ENCODE measurements around the gene DUS1L.
A peak's percentile ranks its signal among the peaks of the same experiment; 100 is the strongest.

The DUS1L gene

DNA sequence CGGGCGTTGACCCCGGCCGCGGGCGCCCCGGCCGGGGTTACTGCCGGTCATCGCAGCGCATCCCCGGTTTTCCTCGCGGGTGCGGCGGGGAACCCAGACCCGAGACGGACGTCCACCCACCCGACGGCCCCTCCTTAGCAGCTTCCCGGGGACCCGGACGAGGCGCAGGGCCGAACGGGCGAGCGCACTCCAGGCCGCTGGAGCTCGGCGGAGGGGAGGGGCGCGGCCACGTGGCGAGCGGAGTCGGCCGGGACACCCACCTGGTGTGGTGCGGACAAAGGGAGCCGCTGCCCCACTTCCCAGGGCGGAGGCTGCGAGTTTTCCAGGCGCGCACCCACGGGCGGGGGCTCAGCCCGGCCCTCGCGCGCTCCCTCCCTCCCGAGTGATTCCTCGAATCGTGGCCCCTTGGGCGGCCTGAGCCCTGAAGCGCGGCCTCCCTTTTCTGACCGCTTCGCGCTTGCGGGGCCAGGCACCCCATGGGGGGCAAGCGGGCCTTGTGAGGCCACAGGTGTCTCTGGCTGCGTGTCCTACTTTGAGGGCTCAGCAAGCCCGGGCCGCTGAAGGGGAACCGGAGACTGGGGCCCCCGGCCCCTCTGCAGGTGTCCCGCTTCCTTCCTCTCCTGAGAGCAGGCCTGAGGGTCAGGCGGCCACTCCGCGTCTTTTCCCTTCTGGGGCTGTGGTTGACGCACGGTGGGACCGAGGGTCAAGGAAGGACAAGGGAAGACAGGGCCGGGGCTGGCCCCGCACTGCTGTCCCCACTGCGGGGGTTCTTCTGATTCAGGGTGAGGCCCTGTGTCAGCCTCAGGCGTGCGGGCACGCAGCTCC is 33.5 kb upstream of the DUS1L start:
- peak overlapping the region; percentile 81 for H3K4me3 ChIP-seq (ENCODE audit: low read length)
- no peaks in the 10 kb centered on the region for H3K27me3 ChIP-seq (ENCODE audit: control insufficient read depth, insufficient read depth, low read length)
- no peaks in the 10 kb centered on the region for H3K9me3 ChIP-seq (replicated peaks; ENCODE audit: low read length)
- peaks cover 13% of the 10 kb centered on the region for H3K36me3 ChIP-seq (ENCODE audit: insufficient read depth, low read length)
- peak overlapping the region; percentile 97 for H3K4me2 ChIP-seq (ENCODE audit: low read length)
- peak overlapping the region; percentile 83 for H3K9ac ChIP-seq (ENCODE audit: low read depth, low read length)
- peaks cover 26% of the 10 kb centered on the region for H3K4me1 ChIP-seq (ENCODE audit: control insufficient read depth, insufficient read depth, low read length)

DNA sequence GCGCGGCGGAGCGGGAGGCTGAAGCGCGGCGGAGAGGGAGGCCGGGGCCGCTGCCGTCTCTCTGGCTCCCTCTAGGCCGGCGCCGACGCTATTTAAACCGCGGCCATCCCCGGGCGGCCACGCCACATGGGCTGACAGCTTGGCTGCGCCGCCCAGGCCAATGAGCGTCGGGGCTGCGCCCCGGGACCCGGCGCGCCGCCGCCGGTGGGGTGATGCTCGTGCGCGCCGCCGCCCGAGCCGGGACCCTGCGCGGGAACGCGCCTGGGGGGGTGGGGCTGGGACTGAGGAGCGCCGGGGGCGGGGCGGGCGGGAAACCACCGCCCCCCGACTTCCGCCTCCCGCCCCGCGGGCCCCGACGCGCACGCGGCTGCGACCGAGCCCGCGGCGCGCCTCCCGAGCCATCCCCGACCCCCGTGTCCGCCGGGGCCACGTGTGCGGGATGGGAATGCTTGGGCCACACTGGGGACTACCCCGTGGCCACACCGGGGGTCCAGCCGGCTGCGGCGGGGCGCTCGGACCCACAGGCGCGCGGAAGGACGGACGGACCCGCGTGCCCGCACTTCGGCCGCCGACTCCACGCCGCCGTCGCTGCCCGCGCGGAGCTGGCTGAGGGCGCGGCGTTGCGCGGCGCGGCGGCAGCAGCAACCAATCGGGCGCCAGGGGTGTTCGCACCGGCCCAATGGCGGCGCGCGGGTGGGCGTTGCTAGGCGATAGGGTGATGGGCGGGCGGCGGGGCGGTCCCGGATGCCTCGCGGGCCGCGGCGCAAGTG is 32.8 kb upstream of the DUS1L start, which contains the start of gene FASN:
TSS of gene FASN (minus strand) at position 68 of the 770 bp plus-strand sequence. CDS start 1,791 bp downstream, outside the sequence.
- peak within 1 kb of the TSS; percentile 85 for H3K4me3 ChIP-seq (ENCODE audit: low read length)
- H3K27me3 ChIP-seq (ENCODE audit: control insufficient read depth, insufficient read depth, low read length): no peaks in the 10 kb centered on the region
- H3K4me2 ChIP-seq (ENCODE audit: low read length): peak within 1 kb of the TSS; percentile 99
- peaks cover 18% of the 10 kb centered on the region for H3K36me3 ChIP-seq (ENCODE audit: insufficient read depth, low read length)
- peak within 1 kb of the TSS; percentile 97 for H3K9ac ChIP-seq (ENCODE audit: low read depth, low read length)
- no peaks in the 10 kb centered on the region for H3K9me3 ChIP-seq (replicated peaks; ENCODE audit: low read length)
- H3K4me1 ChIP-seq (ENCODE audit: control insufficient read depth, insufficient read depth, low read length): peaks cover 26% of the 10 kb centered on the region

DNA sequence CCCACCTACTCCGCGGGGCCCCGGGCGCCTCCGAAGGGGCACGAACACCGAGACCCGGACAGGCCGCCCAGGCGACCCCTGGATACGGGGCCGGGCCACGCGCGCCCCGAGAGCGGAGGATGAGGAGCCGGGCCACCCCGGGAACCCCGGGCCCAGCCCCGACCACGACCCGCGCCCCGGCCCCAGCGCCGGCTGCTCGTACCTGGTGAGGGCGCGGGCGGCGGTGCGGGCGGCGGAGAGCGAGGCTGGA is 32.2 kb upstream of the DUS1L start:
- peak overlapping the region; percentile 85 for H3K4me3 ChIP-seq (ENCODE audit: low read length)

DNA sequence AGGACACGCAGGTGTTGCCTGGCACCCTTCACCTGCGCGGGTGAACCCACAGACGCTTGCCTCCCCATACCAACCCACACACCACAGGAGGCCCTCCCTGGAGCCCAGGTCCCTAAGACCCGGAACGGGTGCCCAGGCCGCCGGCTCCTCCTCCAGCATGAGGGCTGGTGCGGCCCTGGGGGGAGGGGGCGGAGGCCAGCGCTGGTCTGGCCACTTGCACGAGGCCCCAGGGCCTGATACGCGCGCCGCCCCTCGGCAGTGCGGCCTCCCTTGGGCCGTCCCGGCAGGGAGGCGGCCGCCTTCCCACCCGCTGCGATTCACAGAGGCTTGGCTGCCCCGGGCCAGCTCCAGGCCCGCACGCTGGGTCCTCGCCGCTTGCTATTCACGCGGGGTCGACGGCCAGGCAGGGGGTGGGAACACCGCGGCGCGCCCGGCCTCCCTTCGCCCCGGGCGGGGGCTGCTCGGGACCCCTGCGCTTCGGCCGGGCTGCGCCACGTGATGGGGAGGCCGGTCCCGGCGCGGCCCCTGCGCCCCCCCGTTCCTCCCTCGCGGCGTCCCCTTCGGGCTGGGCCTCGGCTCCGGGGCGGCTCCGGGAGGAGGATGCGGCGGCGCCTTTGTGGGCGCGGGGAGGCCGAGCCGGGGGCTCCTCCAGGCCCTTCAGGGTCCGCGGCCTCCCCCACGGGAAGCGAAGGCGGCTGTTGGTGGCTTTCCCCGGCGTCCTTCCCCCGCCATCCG is 31.7 kb upstream of the DUS1L start:
- no peaks in the 10 kb centered on the region for H3K27me3 ChIP-seq (ENCODE audit: control insufficient read depth, insufficient read depth, low read length)
- peak overlapping the region; percentile 99 for H3K4me2 ChIP-seq (ENCODE audit: low read length)
- H3K9ac ChIP-seq (ENCODE audit: low read depth, low read length): peak overlapping the region; percentile 97
- H3K4me1 ChIP-seq (ENCODE audit: control insufficient read depth, insufficient read depth, low read length): peaks cover 26% of the 10 kb centered on the region
- peaks cover 24% of the 10 kb centered on the region for H3K36me3 ChIP-seq (ENCODE audit: insufficient read depth, low read length)
- peak overlapping the region; percentile 85 for H3K4me3 ChIP-seq (ENCODE audit: low read length)
- no peaks in the 10 kb centered on the region for H3K9me3 ChIP-seq (replicated peaks; ENCODE audit: low read length)

More for the DNA sequence above, 32.2 kb upstream of the DUS1L start:
- Histone ChIP-seq H3K36me3 (ENCODE audit: insufficient read depth, low read length) (peaks cover 23% of the 10 kb centered on the region), H3K27me3 (ENCODE audit: control insufficient read depth, insufficient read depth, low read length) (no peaks in the 10 kb centered on the region), H3K4me1 (ENCODE audit: control insufficient read depth, insufficient read depth, low read length) (peaks cover 26% of the 10 kb centered on the region), H3K4me2 (ENCODE audit: low read length) (peak overlapping the region; percentile 99), H3K9me3 (replicated peaks; ENCODE audit: low read length) (no peaks in the 10 kb centered on the region), H3K9ac (ENCODE audit: low read depth, low read length) (peak overlapping the region; percentile 97)

DNA sequence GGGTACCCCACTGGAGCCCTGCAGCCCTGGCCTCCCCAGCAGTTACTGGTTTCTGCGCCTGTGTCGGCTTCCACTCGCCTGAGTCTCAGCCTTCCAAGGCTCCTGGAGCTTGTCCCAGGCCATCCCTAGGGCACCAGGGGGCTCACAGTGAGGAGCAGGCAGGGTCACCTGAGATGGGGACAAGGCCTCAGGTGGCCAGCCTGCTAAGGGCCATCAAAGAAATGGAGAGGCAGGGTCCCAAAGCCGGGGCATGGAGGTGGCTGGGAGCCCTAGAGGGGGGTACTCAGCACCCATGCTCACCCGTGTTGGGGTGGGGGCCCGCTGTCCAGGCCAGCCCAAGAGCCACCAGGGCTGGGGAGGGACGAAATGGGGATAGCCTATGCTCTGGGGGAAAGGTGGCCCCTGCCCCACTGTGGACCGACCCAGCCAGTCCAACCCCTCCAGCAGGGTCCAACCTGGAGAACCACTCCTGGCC is 31.1 kb upstream of the DUS1L start:
- H3K4me3 ChIP-seq (ENCODE audit: low read length): peak overlapping the region; percentile 85
- peak overlapping the region; percentile 97 for H3K9ac ChIP-seq (ENCODE audit: low read depth, low read length)
- H3K9me3 ChIP-seq (replicated peaks; ENCODE audit: low read length): no peaks in the 10 kb centered on the region
- peaks cover 26% of the 10 kb centered on the region for H3K4me1 ChIP-seq (ENCODE audit: control insufficient read depth, insufficient read depth, low read length)
- no peaks in the 10 kb centered on the region for H3K27me3 ChIP-seq (ENCODE audit: control insufficient read depth, insufficient read depth, low read length)
- peaks cover 30% of the 10 kb centered on the region for H3K36me3 ChIP-seq (ENCODE audit: insufficient read depth, low read length)
- peak overlapping the region; percentile 99 for H3K4me2 ChIP-seq (ENCODE audit: low read length)

DNA sequence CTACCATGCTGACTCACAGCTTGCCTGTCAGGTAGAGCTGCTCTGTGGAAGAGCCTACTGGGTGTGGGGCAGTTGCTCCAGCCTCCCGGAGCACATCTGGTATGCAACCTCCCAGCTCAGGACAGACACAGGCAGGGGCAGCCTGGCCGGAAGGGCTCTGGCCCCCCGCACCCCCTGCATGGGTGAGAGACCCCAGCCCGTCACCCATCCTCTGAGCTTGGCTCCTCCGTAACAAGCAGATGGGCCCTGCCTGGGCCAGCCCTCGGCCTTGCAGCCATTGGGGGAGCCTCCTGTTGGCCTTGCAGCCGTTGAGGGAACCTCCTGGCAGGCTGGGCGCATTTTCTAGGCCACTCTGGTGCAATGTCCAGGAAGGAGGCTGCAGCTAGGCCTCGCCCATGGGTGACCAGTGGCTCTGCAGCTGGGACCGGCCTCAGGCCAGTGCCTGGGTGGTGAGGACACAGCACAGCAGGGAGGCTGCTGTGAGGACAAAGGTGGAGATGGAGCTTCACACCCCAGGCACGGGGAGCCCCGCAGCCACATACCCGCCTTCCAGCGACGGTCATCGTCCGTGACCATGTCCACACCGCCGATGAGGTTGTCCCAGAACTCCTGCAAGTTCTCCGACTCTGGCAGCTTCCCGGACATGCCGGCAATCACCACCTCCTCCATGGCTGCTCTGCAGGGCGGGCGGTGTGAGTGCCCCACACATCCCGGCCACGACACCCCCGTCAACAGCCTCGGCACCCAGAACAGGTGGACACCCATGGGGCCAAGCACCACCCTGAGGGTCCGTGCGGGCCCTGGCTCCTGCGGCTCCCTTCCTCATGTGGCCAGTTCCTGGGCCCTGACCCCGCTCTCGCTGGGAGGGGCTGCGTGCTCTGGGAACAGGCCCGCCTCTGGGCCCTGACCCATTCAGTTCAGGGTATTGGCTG is 30.4 kb upstream of the DUS1L start:
- H3K27me3 ChIP-seq (ENCODE audit: control insufficient read depth, insufficient read depth, low read length): no peaks in the 10 kb centered on the region
- H3K4me1 ChIP-seq (ENCODE audit: control insufficient read depth, insufficient read depth, low read length): peaks cover 26% of the 10 kb centered on the region
- H3K4me2 ChIP-seq (ENCODE audit: low read length): peak overlapping the region; percentile 99
- peaks cover 37% of the 10 kb centered on the region for H3K36me3 ChIP-seq (ENCODE audit: insufficient read depth, low read length)
- peak overlapping the region; percentile 97 for H3K9ac ChIP-seq (ENCODE audit: low read depth, low read length)
- peak overlapping the region; percentile 85 for H3K4me3 ChIP-seq (ENCODE audit: low read length)
- H3K9me3 ChIP-seq (replicated peaks; ENCODE audit: low read length): no peaks in the 10 kb centered on the region

DNA sequence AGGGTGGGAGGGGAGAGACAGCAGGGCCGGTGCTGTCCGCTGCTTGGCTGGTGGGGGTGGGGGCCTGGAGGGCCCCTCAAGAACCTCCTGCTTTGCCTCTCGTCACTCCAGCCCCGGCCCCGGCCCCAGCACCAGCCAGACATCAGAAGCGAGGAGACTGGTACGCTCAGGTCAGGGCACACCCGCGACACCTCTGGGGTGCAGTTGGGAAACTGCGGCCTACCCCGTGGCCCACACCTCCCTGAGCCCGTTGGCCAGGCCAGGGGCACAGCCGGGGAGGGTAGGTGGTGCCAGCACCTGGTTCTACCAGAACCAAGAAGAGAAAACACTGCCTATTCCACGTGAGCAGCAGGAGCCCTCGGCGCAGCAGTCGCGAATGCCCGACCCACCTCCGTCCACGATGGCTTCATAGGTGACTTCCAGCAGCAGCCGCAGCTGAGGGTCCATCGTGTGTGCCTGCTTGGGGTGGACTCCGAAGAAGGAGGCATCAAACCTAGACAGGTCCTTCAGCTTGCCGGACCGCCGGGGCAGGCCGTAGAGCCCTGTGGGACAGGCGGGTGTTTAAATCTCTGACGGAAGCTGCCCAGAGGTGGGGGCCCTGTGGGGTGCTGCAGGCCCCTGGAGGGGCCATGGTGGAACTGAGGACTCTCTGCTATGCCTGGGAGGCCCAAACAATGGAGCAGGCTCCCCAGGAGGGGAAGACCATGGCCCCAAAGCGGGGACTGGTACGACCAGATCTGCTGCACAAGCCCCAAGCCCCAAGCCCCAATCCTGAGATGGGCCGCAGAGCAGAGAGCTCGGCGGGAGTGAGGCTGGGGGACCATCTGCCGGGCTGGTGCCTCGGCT is 29.6 kb upstream of the DUS1L start:
- Histone ChIP-seq H3K9me3 (replicated peaks; ENCODE audit: low read length) (no peaks in the 10 kb centered on the region), H3K27me3 (ENCODE audit: control insufficient read depth, insufficient read depth, low read length) (no peaks in the 10 kb centered on the region), H3K36me3 (ENCODE audit: insufficient read depth, low read length) (peaks cover 44% of the 10 kb centered on the region), H3K4me2 (ENCODE audit: low read length) (peak overlapping the region; percentile 99), H3K4me3 (ENCODE audit: low read length) (no peak overlapping the region), H3K4me1 (ENCODE audit: control insufficient read depth, insufficient read depth, low read length) (peaks cover 24% of the 10 kb centered on the region), H3K9ac (ENCODE audit: low read depth, low read length) (no peak overlapping the region)

DNA sequence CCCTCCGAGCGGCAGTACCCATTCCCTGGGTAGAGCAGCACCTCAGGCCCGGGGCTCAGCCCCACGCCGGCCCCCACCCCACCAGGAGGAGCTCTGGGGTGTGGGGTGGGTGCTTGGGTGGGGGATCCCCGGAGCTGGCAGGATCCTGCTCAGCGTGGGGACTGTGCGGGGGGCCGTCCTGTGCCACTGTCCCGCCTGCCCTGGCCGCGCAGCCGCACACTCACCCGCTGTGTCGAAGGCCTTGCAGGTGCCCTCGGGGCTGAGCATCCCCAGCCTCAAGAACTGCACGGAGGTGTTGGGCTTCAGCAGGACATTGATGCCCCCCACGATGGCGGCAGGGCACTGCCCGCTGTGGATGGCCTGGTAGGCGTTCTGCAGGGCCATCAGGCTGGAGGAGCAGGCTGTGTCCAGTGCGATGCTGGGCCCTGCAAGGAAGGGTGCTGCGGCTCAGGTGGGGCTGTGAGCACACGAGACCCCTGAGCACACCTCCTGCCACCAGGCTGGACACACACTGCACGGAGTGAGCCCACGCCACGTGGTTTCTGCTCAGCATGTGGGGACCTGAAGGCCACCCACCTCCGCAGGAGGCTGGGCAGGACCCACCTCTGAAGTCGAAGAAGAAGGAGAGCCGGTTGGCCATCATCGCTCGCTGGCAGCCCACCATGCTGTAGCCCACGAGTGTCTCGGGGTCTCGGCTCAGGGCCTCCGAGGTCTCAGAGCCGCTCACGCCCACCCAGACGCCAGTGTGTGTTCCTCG is 27.6 kb upstream of the DUS1L start:
- H3K36me3 ChIP-seq (ENCODE audit: insufficient read depth, low read length): peaks cover 64% of the 10 kb centered on the region
- H3K4me2 ChIP-seq (ENCODE audit: low read length): no peak overlapping the region
- H3K27me3 ChIP-seq (ENCODE audit: control insufficient read depth, insufficient read depth, low read length): no peaks in the 10 kb centered on the region
- no peaks in the 10 kb centered on the region for H3K9me3 ChIP-seq (replicated peaks; ENCODE audit: low read length)
- no peak overlapping the region for H3K9ac ChIP-seq (ENCODE audit: low read depth, low read length)
- H3K4me3 ChIP-seq (ENCODE audit: low read length): no peak overlapping the region
- H3K4me1 ChIP-seq (ENCODE audit: control insufficient read depth, insufficient read depth, low read length): peaks cover 13% of the 10 kb centered on the region

DNA sequence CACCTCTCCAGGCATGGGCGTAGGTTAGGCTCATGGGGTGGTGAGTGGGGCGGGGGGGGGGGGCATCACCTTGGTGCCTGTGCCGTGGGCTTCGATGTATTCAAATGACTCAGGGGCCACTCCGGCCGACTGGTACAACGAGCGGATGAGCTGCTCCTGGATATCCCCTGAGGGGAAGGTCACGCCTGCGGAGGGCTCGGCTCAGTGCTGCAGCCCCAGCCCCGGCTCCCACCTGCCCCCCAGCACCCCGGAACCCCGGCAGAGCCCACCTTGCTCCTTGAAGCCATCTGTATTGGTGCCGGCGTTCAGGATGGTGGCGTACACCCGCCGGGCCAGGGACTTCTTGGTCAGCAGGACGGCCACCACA is 27.0 kb upstream of the DUS1L start:
- Histone ChIP-seq H3K4me1 (ENCODE audit: control insufficient read depth, insufficient read depth, low read length) (peaks cover 13% of the 10 kb centered on the region), H3K9me3 (replicated peaks; ENCODE audit: low read length) (no peaks in the 10 kb centered on the region), H3K36me3 (ENCODE audit: insufficient read depth, low read length) (peaks cover 69% of the 10 kb centered on the region), H3K4me2 (ENCODE audit: low read length) (no peak overlapping the region), H3K9ac (ENCODE audit: low read depth, low read length) (no peak overlapping the region), H3K27me3 (ENCODE audit: control insufficient read depth, insufficient read depth, low read length) (no peaks in the 10 kb centered on the region), H3K4me3 (ENCODE audit: low read length) (no peak overlapping the region)

Data from skeletal muscle satellite cell (primary cell).